ENCODE results near the gene LTBP3. TPM values are rescaled to one million over a fixed set of nuclear protein-coding genes. Genes with fewer than 3 reads are reported as not detected.

Gene LTBP3
- total RNA-seq: 38.7 and 93.8 TPM in 2 replicates

DNA sequence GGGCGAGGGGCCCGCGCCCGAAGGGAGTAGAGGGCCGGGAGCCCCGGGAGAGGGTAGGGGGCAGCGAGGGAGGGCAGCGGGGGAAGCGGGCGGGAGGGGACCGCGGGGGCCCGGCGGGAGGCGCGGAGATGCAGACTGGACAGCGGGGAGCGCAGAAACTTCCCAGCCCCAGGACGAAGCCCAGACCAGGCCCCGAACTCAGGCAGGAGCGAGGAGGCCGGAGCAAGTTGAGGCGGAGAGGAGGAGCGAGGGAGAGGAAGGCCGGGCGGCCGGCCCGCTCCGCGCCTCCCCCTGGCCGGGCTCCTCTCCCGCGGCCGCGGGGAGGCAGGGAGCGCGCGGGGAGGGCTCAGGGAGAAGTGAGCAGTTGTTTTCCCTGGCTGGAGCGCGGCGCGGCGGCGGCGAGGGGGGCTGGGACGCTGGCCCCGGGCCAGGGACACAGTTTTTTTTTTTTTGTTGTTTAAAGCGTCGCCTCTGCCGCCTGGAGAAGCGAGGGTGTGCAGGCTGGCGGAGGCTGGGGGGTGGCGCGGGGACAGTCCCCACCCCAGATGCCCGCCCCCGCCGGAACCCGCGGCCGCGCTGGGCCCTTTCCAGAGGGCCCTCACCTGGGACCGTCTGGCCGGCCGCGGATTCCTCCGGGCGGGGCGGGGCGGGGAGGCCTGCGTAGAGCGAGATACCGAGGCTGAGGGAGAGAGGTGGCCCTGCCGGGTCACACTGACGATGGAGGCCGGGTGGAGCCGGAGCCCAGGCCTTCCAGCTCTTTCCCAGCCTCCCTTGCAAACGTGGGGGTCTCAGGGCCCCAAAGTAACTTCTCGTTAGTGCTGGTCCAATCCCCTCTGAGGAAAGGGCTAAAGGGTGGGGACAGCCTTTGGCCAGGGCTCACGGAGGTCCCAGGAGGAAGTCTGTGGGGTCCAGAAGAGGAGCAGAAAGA lies at the start of gene LTBP3:
Gene LTBP3, minus strand, starts transcription at position 358 of the 928 bp plus-strand sequence. CDS start 400 bp downstream, outside the sequence.

DNA sequence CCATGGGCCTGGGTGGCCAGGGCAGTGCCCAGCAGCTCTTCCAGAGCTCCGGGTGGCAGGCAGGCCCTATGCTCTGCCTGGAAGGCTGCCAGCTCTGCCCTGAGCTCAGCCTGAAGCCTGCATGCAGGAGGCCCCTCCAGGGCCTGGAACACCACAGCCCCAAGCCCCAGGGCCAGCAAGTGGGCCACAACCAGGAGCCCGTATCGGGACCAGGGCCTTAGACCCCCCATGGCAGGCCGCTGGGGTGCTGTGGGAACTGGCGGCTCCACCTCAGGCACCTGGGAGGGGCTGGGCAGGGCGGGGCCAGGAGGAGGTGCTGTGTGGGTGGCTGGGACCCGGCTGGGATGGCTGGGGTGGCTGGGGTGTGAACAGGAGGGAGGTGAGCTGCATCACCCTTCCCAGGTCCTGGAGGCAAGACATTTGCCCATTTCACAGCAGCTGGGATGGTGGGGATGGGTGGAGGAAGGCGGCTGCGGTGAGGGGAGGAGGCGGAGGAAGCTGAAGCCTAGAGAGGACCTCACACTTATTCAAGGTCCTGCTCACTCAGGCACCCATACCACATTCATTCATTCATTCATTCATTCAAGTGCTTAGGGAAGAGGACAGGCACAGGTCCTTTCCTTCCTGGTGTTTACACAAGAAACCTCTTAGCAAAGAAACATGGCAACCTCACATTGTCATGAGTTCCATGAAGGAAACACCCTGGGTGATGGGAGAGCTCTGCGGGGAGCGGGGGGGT lies 37.6 kb upstream of the LTBP3 start, which contains the start of gene KCNK7:
Gene KCNK7, minus strand, starts transcription at position 258 of the 739 bp plus-strand sequence. Its CDS starts 28 bp downstream, at position 230.

DNA sequence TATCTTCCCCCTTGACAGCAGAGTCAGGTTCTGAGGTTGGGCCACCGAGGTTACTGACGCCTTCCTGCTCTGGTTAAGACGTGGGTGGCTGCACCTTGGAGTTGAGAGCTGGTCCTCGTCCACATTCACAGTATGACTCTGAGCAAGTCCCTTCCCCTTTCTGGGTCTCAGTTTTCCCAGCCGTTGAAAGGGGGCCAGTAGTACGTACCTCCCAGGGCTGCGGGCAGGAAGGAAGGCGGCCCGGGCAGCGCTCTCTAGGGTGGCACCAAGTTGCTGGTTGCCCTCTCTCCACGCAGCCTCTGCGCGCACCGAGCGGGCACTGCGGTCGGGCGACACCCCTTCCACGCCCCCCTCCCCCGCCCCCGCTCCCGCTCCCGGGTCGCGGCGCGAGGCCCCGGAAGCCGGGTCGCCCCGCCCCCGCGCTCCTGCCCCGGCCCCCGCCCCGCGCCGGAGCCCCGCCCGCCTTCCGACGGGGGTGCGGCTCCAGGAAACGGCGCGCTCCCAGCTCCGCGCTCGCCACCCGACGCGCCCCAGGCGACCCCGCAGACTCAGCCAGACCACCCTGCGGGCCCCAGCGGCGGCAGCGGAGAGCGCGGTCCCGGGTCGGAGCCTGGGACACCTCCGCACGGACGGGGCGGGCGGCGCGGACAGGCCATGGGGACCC lies 17.5 kb upstream of the LTBP3 start, which contains the start of gene EHBP1L1:
Gene EHBP1L1, plus strand, starts transcription at position 486 of the 664 bp plus-strand sequence. CDS start 250 bp downstream, outside the sequence.

DNA sequence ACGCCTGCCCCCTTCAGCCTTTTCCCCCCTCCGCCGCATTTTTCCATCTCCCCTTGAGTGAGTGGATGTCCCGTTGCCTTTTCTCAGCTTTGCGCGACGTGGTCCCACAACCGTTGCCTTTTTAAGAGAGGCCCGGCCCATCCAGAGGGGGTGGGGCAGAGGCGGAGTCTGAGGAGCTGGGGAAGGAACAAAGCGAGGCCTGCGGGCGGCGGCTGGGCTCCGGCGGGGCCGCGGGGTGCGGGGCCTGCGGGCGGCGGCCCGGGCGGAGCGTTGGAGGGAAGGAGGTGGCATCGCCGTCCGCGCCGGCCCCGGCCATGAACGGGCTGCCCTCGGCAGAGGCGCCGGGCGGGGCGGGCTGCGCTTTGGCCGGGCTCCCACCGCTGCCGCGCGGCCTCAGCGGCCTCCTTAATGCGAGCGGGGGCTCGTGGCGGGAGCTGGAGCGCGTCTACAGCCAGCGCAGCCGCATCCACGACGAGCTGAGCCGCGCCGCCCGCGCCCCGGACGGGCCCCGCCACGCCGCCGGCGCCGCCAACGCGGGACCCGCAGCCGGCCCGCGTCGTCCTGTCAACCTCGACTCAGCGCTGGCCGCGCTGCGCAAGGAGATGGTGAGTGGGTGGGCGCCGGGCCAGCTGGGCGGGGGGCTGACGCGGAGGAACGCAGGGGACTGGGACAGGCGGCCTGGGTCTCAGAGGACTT lies 14.3 kb upstream of the LTBP3 start, which contains the start of gene FAM89B:
Gene FAM89B, plus strand, starts transcription at position 183 of the 696 bp plus-strand sequence. Its CDS starts 132 bp downstream, at position 315.

DNA sequence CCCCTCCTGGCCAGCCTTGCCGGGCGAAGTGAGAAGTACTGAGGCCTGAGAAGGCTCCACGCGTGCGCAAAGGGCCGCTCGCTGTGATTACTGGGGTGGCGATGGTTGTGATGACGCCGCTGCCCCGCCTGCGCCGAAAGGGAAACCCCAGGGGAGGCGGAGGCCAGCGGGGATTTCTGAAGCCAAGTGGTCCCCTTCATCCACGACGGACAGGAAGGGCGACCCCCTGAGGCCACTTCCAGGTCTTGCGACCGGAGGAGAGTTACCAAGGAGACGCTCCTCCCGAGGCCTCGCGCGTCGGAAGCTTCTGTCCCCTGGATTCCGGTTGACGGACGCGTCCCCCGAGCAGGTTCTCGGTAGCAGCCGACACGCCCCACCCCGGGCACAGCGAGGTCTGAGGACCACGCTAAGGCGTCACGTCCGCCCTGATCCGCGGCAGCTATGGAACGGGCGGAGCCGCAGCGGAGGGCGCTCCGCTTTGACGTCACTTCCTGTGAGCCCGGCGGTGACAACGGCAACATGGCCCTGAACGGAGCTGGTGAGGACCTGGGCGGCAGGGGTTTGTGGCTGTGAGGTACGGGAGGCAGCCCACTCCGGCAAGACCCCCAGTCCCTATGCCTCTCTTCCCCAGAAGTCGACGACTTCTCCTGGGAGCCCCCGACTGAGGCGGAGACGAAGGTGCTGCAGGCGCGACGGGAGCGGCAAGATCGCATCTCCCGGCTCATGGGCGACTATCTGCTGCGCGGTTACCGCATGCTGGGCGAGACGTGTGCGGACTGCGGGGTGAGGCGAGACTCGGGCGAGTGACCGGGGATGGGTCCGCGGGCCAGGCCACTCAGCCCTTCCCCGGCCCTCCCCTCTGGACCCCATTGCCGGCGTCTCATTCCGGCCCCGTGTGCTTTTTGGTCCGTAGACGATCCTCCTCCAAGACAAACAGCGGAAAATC lies 12.1 kb upstream of the LTBP3 start, which contains the start of gene ZNRD2:
Gene ZNRD2, plus strand, starts transcription at position 505 of the 946 bp plus-strand sequence. Its CDS starts 15 bp downstream, at position 520.

DNA sequence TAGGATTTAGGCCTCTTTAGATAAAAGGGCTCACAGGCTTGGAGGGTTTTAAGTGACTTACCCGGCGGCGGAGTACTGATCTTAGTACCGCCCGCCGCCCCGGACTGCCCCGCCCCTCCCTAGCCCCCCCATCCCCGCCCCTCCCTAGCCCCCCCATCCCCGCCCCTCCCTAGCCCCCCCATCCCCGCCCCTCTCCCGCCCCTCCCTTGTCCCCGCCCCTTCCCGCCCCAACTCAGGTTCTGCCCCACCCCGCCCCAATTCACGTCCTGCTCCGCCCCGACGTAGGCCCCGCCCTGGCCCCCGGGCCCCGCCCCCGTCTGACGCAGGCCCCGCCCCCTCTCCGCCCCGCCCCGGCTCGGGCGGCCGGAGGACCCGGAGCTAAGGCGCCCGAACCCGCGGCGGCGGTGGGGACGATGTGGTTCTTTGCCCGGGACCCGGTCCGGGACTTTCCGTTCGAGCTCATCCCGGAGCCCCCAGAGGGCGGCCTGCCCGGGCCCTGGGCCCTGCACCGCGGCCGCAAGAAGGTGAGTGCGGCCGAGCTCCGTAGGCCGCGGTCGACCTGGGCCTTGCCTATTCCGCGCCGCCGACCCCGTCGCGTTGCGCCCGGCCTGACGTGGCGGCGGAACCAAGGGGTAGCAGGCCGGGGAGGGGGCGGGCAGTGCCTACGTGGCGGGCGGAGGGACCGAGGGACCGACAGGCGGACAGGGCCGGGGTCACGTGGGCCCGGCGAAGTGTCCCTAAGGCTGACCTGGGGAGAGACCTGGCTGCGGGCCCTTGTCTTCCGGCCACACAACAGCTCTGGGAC lies 33.2 kb downstream of the LTBP3 start, which contains the start of gene SCYL1:
Gene SCYL1, plus strand, starts transcription at position 343 of the 805 bp plus-strand sequence. Its CDS starts 71 bp downstream, at position 414.

DNA sequence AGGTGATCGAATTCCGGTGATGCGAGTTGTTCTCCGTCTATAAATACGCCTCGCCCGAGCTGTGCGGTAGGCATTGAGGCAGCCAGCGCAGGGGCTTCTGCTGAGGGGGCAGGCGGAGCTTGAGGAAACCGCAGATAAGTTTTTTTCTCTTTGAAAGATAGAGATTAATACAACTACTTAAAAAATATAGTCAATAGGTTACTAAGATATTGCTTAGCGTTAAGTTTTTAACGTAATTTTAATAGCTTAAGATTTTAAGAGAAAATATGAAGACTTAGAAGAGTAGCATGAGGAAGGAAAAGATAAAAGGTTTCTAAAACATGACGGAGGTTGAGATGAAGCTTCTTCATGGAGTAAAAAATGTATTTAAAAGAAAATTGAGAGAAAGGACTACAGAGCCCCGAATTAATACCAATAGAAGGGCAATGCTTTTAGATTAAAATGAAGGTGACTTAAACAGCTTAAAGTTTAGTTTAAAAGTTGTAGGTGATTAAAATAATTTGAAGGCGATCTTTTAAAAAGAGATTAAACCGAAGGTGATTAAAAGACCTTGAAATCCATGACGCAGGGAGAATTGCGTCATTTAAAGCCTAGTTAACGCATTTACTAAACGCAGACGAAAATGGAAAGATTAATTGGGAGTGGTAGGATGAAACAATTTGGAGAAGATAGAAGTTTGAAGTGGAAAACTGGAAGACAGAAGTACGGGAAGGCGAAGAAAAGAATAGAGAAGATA lies 59.0 kb downstream of the LTBP3 start, which contains the start of gene MALAT1:
Gene MALAT1, plus strand, starts transcription at position 69 of the 736 bp plus-strand sequence.

Other genes with a start within 250 kb of the LTBP3 start
- gene CDC42EP2, start 243.5 kb downstream of the LTBP3 start, total RNA-seq: 33.2 and 47.8 TPM in 2 replicates
- 49.3 and 51.1 TPM in 2 replicates for gene DPF2, start 224.5 kb downstream of the LTBP3 start, total RNA-seq
- under 0.01 TPM in 1 of 2 replicates, not detected in the other for gene TIGD3, start 203.6 kb downstream of the LTBP3 start, total RNA-seq
- gene SLC25A45, start 175.7 kb downstream of the LTBP3 start, total RNA-seq: 2.0 and 3.1 TPM in 2 replicates
- 34.2 and 51.8 TPM in 2 replicates for gene FRMD8, start 171.7 kb downstream of the LTBP3 start, total RNA-seq
- gene NEAT1, start 135.6 kb downstream of the LTBP3 start, total RNA-seq: 322 and 406 TPM in 2 replicates
- 13,561 and 20,792 TPM in 2 replicates for gene MALAT1, start 59.3 kb downstream of the LTBP3 start, total RNA-seq
- gene SCYL1, start 33.3 kb downstream of the LTBP3 start, total RNA-seq: 77.2 and 139 TPM in 2 replicates
- gene ZNRD2, start 12.1 kb upstream of the LTBP3 start, total RNA-seq: 36.7 and 55.1 TPM in 2 replicates
- gene FAM89B, start 14.2 kb upstream of the LTBP3 start, total RNA-seq: 11.8 and 30.3 TPM in 2 replicates
- 60.4 and 79.7 TPM in 2 replicates for gene EHBP1L1, start 17.7 kb upstream of the LTBP3 start, total RNA-seq
- 0.29 and 0.50 TPM in 2 replicates for gene KCNK7, start 37.4 kb upstream of the LTBP3 start, total RNA-seq
- 25.8 and 26.3 TPM in 2 replicates for gene MAP3K11, start 55.9 kb upstream of the LTBP3 start, total RNA-seq
- 22.7 and 30.8 TPM in 2 replicates for gene PCNX3, start 57.4 kb upstream of the LTBP3 start, total RNA-seq
- gene SIPA1, start 79.7 kb upstream of the LTBP3 start, total RNA-seq: 25.1 and 25.2 TPM in 2 replicates
- 9.3 and 23.8 TPM in 2 replicates for gene RELA, start 104.6 kb upstream of the LTBP3 start, total RNA-seq
- gene KAT5, start 153.9 kb upstream of the LTBP3 start, total RNA-seq: 45.4 and 47.3 TPM in 2 replicates
- 32.9 and 57.7 TPM in 2 replicates for gene RNASEH2C, start 162.4 kb upstream of the LTBP3 start, total RNA-seq
- gene AP5B1, start 222.6 kb upstream of the LTBP3 start, total RNA-seq: 7.1 and 10.6 TPM in 2 replicates
- gene OVOL1, start 228.7 kb upstream of the LTBP3 start, total RNA-seq: not detected in 2 replicates